IPS-20b (cell line): ENCODE measurements around the gene FAM90A1.
A peak's percentile ranks its signal among the peaks of the same experiment; 100 is the strongest.
"Not testable (repeated sequence)": the region's sequence is repeated elsewhere in the genome, so short reads cannot be mapped to it uniquely, and the experiment has no call there.

ENCODE experiments used
- H3K27ac ChIP-seq: one replicate; pipeline ENCODE4 v1.5.1; 2013; ENCODE audit warnings: low read length
- H3K27me3 ChIP-seq: 2 replicates; pipeline ENCODE4 v1.6.1; 2013; ENCODE audit warnings: mild to moderate bottlenecking, low read length, inconsistent platforms; ENCODE audit not compliant: insufficient read depth
- H3K36me3 ChIP-seq: 2 replicates; pipeline ENCODE4 v1.6.1; 2013; ENCODE audit warnings: low read depth, mild to moderate bottlenecking, inconsistent platforms, low read length, moderate library complexity; ENCODE audit not compliant: insufficient read depth
- H3K4me1 ChIP-seq: 2 replicates; pipeline ENCODE4 v1.6.1; 2013; ENCODE audit warnings: mild to moderate bottlenecking, control low read depth, inconsistent platforms, low read length, moderate library complexity; ENCODE audit not compliant: insufficient read depth
- H3K4me3 ChIP-seq: 2 replicates; pipeline ENCODE4 v1.5.1; 2013; ENCODE audit warnings: mild to moderate bottlenecking, low read length, inconsistent platforms
- H3K9ac ChIP-seq: 2 replicates; pipeline ENCODE4 v1.6.1; 2013; ENCODE audit warnings: low read depth, mild to moderate bottlenecking, inconsistent platforms, low read length, moderate library complexity
- H3K9me3 ChIP-seq: 2 replicates; pipeline ENCODE4 v1.6.1; 2013; ENCODE audit warnings: mild to moderate bottlenecking, low read depth, low read length, inconsistent platforms; ENCODE audit not compliant: insufficient read depth

FAM90A1 gene, protein sequence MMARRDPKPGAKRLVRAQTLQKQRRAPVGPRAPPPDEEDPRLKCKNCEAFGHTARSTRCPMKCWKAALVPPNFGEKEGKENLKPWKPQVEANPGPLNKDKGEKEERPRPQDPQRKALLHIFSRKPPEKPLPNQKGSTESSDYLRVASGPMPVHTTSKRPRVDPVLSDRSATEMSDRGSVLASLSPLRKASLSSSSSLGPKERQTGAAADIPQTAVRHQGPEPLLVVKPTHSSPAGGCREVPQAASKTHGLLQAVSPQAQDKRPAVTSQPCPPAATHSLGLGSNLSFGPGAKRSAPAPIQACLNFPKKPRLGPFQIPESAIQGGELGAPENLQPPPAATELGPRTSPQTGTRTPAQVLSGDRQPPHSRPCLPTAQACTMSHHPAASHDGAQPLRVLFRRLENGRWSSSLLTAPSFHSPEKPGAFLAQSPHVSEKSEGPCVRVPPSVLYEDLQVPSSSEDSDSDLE

DNA sequence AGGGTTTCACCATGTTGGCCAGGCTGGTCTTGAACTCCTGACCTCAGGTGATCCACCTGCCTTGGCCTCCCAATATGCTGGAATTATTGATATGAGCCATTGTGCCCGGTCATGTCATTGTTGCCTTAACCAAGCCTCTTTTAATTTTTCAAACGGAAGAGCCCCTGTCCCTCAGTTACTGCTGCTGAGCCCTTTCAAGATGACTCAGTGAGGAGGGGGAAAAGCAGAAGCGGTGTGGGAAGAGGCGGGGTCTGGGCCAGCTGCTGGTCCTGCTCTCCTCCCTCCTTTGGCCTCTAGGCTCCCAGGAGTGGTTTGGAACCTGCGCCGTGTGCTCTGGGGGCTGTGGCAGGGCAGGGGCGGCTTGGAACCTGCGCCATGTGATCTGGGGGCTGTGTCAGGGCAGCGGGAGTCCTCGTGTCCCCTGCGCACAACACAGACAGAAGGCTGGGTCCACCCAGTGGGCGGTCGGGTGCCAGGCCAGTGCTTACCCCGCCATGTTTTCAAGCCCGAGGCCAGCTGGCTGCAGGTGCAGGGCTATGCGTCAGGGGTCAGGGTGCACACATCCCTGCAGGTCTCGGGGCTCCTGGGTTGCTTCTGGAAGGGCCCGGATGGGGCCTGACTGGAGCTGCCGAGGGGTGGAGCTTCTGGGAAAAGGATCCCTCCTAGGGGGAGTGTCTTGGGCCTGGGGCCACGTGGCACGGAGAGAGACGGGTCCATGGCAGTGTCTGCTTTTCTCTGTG is at the start of gene FAM90A1:
TSS of gene FAM90A1 (minus strand) at position 627 of the 740 bp plus-strand sequence. CDS start 2,786 bp downstream, outside the sequence.
- H3K4me1 ChIP-seq, H3K27me3 ChIP-seq, H3K9ac ChIP-seq, H3K27ac ChIP-seq, H3K4me3 ChIP-seq, H3K36me3 ChIP-seq, H3K9me3 ChIP-seq: not testable (repeated sequence)

DNA sequence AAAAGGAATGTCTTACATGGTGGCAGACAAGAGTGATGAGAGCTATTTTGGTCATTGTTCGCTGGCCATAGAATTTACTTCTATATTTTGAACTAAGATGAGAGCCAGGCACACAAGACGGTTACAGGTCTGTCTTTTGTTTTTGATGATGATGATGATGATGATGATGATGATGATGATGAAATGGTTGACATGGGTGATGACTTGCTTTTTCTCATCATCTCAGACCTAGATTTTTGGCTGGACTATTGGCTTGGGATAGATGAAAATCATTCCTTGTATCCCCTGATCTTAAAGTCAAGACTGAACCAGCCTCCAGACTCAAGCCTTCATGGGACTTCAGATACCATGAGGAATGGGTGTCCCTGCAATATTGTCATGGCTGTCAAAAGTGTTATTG is 49.0 kb upstream of the FAM90A1 start:
- H3K9me3 ChIP-seq, H3K27me3 ChIP-seq, H3K4me3 ChIP-seq, H3K36me3 ChIP-seq, H3K27ac ChIP-seq, H3K4me1 ChIP-seq, H3K9ac ChIP-seq: not testable (repeated sequence)

DNA sequence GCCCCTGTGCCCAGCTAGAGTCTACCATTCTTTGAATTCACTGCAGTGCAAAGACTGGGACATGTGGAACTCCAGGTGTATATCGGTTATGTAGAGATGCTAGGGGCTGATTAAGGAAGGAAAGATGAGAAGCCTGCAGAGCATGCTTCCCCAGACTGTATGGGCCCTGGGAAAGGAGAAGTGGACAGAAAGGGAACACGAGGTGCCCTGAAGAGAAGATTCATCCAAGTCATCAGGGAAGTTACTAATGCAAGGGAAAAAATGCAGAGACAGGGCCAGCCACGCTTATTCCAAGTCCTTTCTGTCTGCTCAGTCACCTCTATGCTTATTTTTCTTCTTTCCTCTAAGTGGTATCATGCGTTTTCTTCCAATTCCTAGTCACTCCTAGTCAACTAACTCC is 39.3 kb upstream of the FAM90A1 start:
- H3K27me3 ChIP-seq, H3K4me3 ChIP-seq, H3K9me3 ChIP-seq, H3K4me1 ChIP-seq, H3K36me3 ChIP-seq, H3K9ac ChIP-seq, H3K27ac ChIP-seq: not testable (repeated sequence)

DNA sequence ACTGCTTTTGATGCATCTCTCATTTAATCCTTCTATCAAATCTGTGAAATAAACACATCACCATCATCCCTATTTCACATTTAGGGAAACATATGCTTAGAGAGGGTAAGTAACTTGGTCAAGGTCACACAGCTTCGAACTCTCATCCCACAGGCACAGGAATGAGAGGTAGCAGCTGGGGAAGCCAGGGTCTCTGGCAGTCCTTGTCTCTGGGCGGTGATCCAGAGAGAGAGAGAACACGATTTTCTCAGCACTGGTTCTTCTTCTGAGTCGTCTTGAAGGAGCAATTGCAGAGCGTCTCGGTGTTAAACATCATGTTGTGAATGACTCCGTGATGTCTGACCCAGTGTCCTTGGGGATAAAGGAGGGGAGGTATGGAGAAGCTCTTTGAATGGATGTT is 36.8 kb upstream of the FAM90A1 start:
- not testable (repeated sequence) for H3K4me1 ChIP-seq, H3K9me3 ChIP-seq, H3K9ac ChIP-seq, H3K4me3 ChIP-seq, H3K27me3 ChIP-seq, H3K36me3 ChIP-seq, H3K27ac ChIP-seq

DNA sequence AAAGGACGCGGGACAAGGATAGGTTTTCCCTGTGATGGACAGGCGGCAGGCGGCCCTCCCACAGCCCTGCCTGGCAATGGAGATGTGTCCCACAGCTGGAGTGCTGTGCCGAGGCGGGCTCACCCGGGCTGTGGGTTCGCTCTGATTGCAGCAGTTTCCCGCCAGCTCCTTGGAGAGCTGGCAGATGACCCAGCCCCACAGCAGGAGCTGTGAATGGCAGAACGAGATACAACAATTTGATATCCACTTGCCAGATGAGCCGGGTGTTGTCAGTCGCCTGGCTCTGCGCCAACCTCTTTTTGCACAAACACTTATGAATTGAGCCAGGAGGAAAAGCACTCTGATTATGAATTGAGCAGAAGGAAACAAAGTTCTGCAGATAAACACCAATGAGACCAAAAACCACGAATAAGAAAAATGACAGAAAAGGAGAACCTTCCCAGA is 33.7 kb upstream of the FAM90A1 start:
- H3K36me3 ChIP-seq, H3K9me3 ChIP-seq, H3K9ac ChIP-seq, H3K27me3 ChIP-seq, H3K27ac ChIP-seq, H3K4me1 ChIP-seq, H3K4me3 ChIP-seq: not testable (repeated sequence)

DNA sequence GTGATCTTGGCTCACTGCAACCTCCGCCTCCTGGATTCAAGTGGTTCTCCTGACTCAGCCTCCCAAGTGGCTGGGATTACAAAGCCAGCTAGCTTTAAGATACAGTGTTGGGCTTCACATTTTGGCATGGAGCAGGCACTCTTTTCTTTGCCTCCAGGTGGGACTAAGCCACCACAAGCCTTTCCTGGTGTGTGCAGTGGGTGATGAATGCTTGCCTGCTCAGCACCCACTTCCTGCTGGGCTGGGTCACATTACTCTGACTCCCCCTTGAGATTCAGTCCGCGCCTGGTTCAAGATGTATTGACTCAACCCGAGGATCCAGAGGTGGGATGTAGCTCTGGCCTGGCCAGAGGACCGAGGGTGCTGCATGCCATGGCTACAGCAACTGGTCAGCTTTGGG is 28.9 kb upstream of the FAM90A1 start:
- H3K27me3 ChIP-seq, H3K36me3 ChIP-seq, H3K9ac ChIP-seq, H3K4me1 ChIP-seq, H3K9me3 ChIP-seq, H3K4me3 ChIP-seq, H3K27ac ChIP-seq: not testable (repeated sequence)

DNA sequence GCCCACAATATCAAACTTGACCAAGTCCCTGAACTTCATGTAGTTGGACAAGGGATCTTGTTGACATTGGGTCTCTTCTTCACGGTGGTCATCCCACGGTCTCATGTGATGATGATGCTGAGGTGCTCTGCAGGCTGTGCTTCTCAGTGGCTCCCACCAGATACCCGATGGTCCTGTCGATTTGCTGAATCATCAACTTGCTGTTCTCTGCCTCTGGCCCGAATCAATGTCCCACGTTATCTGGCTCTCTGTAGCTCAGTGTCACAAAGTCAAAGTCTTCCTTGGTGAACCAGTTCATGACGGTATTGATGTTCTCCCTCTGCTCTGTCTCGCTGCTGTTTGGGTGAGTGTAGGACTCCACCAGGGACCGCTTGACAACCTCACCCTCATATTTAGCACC is 27.3 kb upstream of the FAM90A1 start:
- not testable (repeated sequence) for H3K27me3 ChIP-seq, H3K36me3 ChIP-seq, H3K9ac ChIP-seq, H3K4me3 ChIP-seq, H3K4me1 ChIP-seq, H3K9me3 ChIP-seq, H3K27ac ChIP-seq

DNA sequence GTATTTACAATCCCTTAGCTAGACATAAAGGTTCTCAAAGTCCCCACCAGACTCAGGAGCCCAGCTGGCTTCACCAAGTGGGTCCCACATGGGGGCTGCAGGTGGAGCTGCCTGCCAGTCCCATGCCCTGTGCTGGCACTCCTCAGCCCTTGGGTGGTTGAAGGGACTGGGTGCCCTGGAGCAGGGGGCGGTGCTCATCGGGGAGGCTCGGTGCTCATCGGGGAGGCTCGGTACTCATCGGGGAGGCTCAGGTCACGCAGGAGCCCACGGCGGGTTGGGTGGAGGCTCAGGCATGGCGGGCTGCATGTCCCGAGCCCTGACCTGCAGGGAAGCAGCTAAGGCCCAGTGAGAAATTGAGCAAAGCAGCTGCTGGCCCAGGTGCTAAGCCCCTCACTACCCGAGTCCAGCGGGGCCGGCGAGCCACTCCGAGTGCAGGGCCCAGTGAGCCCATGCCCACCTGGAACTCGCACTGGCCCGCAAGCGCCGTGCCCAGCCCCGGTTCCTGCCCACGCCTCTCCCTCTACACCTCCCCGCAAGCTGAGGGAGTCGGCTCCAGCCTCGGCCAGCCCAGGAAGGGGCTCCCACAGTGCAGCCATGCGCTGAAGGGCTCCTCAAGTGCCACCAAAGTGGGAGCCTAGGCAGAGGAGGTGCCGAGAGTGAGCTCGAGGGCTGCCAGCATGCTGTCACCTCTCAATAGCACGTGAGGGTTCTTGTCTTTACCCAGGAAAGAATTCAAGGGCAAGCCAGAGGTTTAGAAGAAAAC is 24.8 kb upstream of the FAM90A1 start:
- not testable (repeated sequence) for H3K9me3 ChIP-seq, H3K36me3 ChIP-seq, H3K9ac ChIP-seq, H3K27me3 ChIP-seq, H3K4me1 ChIP-seq, H3K4me3 ChIP-seq, H3K27ac ChIP-seq

DNA sequence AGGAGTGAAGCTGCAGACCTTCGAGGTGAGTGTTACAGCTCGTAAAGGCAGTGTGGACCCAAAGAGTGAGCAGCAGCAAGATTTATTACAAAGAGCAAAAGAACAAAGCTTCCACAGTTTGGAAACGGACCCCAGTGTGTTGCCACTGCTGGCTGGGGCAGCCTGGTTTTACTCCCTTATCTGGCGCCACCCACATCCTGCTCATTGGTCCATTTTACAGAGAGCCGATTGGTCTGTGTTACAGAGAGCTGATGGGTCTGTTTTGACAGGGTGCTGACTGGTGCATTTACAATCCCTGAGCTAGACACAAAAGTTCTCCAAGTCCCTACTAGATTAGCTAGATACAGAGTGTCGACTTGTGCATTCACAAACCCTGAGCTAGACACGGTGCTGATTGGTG is 24.2 kb upstream of the FAM90A1 start:
- H3K4me1 ChIP-seq, H3K9ac ChIP-seq, H3K9me3 ChIP-seq, H3K36me3 ChIP-seq, H3K27ac ChIP-seq, H3K4me3 ChIP-seq, H3K27me3 ChIP-seq: not testable (repeated sequence)

DNA sequence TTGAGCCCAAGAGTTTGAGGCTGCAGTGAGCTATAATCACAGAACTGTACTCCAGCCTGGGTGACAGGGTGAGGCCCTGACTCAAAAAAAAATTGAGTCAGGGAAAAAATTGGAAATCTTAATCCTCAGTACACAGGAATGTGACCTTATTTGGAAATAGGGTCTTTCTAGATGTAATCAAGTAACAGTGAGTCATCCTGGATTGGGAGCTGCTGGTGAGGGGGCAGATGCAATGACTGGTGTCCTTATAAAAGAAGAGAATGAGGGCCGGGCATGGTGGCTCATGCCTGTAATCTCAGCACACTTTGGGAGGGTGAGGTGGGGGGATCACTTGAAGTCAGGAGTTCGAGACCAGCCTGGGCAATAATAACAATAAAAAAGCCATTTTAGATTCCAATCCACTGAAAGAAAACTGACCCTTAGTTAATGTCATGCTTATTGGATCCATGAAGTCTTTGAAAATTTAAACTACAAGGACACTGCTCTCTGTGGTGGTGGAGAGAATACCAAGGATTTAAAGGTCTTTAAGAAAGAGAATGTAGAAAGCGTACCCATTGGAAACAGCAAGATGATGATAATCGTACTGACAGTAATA is 19.6 kb upstream of the FAM90A1 start:
- H3K4me1 ChIP-seq, H3K9me3 ChIP-seq, H3K9ac ChIP-seq, H3K27me3 ChIP-seq, H3K27ac ChIP-seq, H3K36me3 ChIP-seq, H3K4me3 ChIP-seq: not testable (repeated sequence)

DNA sequence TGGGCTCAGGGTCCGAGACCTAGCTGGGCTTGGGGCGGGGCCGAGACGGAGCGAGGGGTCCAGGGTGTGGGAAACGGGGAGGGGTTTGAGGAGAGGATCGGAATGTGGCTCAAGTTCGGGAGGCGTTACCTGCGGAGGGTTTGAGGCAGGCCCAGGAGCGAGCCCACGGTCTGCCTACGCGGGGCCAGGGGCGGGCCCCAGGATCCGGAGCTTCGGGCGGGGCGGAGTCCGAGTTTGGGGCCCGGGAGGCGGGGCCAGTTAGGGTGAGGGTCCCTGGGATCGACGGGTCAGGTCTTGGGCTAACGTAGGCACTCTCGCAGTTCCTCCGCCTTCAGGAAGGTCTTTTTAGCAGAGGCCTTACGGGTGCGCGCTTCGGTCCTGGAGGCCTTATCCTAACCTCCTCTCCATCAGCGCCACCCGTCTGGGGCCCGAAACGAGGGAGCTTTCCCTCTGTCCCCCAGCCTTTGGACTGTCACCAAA is 16.3 kb upstream of the FAM90A1 start:
- not testable (repeated sequence) for H3K9me3 ChIP-seq, H3K4me1 ChIP-seq, H3K27ac ChIP-seq, H3K36me3 ChIP-seq, H3K27me3 ChIP-seq
- Histone ChIP-seq H3K4me3 (peak overlapping the region; percentile 80), H3K9ac (peak overlapping the region; percentile 71; the same call in 1 of the 2 replicates)
